NB4 (cell line): ENCODE measurements around the gene LPCAT1.

Experiments
- DNase-seq: peaks from one replicate; pipeline ENCODE4 v3.0.0; 2010; ENCODE audit warnings: low read depth
- H3K4me3 ChIP-seq: one replicate; pipeline ENCODE4 v1.5.1; 2011; ENCODE audit warnings: mild to moderate bottlenecking, low read depth, low read length, moderate library complexity
- MAX ChIP-seq: IDR thresholded peaks from 2 replicates; pipeline ENCODE4 v1.6.1; 2011; ENCODE audit warnings: low read depth, low read length
- MYC ChIP-seq: IDR thresholded peaks from 2 replicates; pipeline ENCODE4 v1.6.1; 2011; ENCODE audit warnings: low read depth, low read length
- POLR2A ChIP-seq: IDR thresholded peaks from 2 replicates; pipeline ENCODE4 v1.6.1; 2011; ENCODE audit warnings: mild to moderate bottlenecking; ENCODE audit not compliant: insufficient read length; ENCODE audit errors: extremely low read depth
- TF ChIP-seq, protein P1 (sequence below): IDR thresholded peaks from one replicate; pipeline ENCODE4 v1.5.1; 2012; ENCODE audit warnings: low read depth, low read length

The LPCAT1 gene

DNA sequence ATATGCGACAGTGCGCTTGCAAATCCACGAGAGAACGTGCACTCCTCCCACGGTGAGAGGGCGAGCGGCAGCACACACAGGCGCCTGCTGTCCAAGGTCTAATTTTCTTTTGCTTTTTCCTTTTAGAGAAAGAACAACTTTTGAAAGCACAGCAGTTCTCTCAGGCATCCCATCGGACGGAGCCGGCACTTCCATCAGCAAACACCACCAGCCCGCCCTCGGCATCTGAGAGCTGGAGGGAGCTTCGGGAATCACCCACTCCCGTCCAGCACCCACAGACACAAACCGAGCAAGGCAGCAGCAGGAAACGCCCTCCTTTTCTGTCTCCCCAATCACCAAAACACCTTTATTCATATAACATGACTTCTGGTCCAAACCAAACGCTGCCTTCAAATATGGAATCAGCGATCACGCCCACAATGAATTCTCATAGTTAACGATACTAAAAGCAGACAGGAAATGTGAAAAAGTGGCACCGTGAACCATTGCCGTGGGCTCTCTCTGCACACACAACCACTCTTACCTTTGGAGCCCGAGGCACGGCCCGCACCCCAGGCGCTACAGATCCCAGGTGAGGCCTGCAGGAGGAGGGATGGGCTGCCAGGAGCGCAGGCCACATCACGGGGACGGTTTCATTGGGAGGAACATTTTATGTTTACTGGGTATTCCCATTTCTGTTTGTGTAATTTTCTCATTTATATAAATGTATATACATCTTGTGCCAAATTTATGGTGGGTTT lies 14.2 kb downstream of the LPCAT1 start:
- H3K4me3 ChIP-seq, result no peak overlapping the region
- no peak for DNase-seq
- TF ChIP-seq POLR2A (no peak), MAX (no peak), MYC (no peak)
- TF ChIP-seq, protein P1, sequence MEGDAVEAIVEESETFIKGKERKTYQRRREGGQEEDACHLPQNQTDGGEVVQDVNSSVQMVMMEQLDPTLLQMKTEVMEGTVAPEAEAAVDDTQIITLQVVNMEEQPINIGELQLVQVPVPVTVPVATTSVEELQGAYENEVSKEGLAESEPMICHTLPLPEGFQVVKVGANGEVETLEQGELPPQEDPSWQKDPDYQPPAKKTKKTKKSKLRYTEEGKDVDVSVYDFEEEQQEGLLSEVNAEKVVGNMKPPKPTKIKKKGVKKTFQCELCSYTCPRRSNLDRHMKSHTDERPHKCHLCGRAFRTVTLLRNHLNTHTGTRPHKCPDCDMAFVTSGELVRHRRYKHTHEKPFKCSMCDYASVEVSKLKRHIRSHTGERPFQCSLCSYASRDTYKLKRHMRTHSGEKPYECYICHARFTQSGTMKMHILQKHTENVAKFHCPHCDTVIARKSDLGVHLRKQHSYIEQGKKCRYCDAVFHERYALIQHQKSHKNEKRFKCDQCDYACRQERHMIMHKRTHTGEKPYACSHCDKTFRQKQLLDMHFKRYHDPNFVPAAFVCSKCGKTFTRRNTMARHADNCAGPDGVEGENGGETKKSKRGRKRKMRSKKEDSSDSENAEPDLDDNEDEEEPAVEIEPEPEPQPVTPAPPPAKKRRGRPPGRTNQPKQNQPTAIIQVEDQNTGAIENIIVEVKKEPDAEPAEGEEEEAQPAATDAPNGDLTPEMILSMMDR, result no peak

DNA sequence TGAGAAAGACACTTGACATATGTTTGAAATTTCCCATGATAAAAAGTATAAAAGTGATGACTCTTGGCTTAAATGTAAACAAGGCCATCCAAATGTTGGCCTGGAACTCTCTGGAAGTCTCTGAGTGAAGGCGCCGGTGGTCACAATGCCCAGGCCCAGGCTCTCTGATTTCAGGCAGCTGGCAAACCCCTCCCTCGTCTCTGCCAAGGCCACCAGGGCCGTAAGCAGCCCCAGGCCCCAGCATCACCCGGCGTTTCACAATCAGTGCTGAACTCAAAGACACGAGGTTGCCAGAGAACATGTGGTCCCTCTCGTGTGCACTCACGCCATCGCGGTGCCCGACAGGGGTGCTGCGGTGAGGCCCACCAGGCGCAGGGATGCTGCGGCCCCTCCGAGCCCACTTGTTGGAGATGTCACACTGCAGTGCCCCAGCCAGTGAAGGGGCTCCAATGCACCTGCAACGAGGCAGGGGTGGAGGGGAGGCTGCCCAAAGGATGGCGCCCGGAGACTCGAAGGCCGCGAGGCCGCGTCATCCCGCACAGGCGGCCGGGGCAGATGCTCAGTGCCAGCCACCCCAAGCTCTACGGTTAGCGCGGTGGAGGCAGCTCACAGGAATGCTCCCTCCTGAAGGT lies 15.0 kb downstream of the LPCAT1 start:
- no peak for DNase-seq
- TF ChIP-seq MAX (no peak), MYC (no peak), POLR2A (no peak)
- TF ChIP-seq, protein P1, result no peak
- H3K4me3 ChIP-seq, result no peak overlapping the region

DNA sequence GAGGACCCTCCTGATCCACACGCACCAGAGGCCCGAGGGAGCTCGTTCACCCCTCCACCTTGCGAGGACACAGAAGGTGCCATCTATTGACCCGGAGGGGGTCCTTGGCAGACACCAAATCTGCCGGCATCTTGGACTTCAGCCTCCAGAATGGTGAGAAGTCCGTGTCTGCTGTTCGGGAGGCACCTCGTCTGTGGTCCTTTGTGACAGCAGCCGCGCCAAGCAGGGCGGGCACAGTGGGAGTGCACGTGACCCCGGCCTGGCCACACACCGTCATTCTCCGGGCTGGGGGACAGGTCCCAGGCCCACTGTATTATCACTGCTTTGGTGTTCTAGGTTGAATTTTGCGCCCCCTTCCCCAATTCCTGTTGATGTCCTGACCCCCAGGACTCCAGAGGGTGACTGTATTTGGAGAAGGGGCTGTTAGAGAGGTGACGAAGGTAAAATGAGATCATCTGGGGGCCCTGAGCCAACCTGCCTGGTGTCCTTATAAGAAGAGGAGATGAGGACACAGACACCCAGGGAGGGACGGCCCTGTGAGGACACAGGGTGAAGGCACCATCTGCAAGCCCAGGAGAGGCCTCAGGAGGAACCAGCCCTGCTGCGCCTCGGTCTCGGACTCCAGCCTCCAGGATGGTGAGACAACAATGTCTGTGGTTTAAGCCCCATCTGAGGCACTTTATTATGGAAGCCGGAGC lies 15.7 kb downstream of the LPCAT1 start:
- DNase-seq, result no peak
- no peak overlapping the region for H3K4me3 ChIP-seq
- no peak for TF ChIP-seq MYC
- TF ChIP-seq, protein P1, result no peak

DNA sequence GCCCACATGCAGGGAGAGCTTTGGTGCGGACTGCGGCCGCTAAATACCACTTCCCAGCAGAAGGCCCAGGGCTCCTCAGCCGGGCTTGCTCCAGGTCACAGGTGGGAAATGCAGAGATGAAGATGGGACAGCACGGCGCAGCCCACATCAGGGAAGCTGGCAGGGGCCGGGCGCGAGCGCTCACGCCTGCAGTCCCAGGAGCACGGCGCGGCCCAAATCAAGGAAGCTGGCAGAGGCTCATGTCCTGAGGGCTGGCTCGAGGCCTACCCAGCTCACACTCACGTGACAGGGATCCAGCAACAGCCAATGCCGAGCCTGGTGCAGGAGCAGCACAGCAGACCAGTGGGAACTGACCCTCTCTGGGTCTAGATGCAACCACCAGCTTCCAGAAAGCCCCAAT lies 16.3 kb downstream of the LPCAT1 start:
- TF ChIP-seq POLR2A (no peak), MAX (no peak), MYC (no peak)
- TF ChIP-seq, protein P1, result no peak
- no peak overlapping the region for H3K4me3 ChIP-seq
- no peak for DNase-seq

DNA sequence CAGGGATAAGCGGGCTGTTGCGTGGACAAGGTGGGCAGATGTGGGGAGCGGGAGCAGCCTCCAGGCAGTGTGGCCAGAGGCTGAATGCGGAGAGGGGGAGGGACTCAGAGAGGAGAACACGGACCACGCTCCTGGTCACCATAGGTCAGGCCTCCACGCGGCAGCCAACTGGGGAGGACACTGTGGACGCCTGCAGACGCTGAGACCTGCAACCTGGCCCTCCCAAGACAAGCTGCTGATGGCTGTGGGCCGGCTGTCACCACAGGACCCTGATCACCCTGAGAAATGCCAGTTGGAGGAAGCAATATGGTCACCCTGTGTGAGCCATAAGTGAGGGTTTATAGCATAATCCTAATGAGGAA lies 16.8 kb downstream of the LPCAT1 start:
- DNase-seq, result no peak

GRCh38 chr5:1506242-1507013 lies 17.3 kb downstream of the LPCAT1 start:
- no peak overlapping the region for H3K4me3 ChIP-seq
- TF ChIP-seq MAX, result no peak
- TF ChIP-seq POLR2A, result no peak
- TF ChIP-seq, protein P1, result no peak
- TF ChIP-seq MYC, result no peak
- DNase-seq, result no peak

More for the DNA sequence above, 16.8 kb downstream of the LPCAT1 start:
- no peak for TF ChIP-seq MYC
- TF ChIP-seq POLR2A, result no peak
- no peak for TF ChIP-seq MAX
- H3K4me3 ChIP-seq, result no peak overlapping the region
